Pulmonary artery endothelial cell (primary cell): ENCODE results near the gene TAB3. TPM values are rescaled to one million over a fixed set of nuclear protein-coding genes. Genes with fewer than 3 reads are reported as not detected.

Source experiments
- DNase-seq: peaks from one replicate; pipeline ENCODE4 v3.0.0-alpha.2; 2011; ENCODE audit warnings: low read depth, low spot score
- total RNA-seq: library from RNA; depleted of rRNA; stranded (reverse); fragments of >200 nt; gene quantifications from 2 replicates; pipeline ENCODE4 v1.2.3, GENCODE V29; 2014

Gene TAB3
- total RNA-seq, 1 donor from 2014 or later = 6.1 TPM

DNA sequence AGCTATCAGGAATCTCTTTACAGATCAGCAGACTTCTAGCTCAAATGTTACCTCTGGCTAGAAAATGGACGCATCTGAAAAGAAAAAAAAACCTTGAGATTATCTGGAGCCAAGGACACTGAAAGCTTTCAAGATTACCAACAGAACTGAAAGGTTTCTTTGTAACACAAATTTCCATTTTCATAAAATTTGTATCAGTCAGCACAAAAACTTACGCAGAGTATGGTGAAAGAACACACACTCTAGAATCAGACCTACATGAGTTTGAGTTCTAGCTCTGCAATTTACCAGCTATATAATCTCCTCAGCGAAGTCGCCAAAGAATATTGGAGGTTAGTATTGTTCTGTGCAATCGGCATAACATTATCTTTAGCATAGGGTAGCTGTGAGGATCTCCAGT lies 1.8 kb downstream of the TAB3 start:
- no peak for DNase-seq

GRCh38 chrX:30885136-30885535 lies 3.9 kb downstream of the TAB3 start:
- DNase-seq = no peak

DNA sequence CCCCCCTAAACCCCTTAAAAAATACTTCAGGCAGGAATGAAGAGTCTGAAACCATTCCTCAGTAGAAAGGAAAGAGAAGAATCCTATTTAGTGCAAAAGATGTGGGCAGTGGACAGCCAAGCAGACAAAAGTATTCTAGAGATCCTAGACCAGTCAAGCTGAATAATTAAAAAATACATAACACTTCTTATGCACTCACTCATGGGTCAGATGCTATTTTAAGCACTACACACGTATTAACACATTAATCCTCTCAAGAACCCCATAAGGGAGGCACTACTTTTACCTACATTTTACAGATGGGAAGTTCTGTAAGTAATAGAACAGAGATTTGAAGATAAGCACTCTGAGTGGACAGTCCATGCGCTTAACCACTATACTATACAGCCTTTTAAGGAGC lies 5.9 kb downstream of the TAB3 start:
- DNase-seq = no peak

DNA sequence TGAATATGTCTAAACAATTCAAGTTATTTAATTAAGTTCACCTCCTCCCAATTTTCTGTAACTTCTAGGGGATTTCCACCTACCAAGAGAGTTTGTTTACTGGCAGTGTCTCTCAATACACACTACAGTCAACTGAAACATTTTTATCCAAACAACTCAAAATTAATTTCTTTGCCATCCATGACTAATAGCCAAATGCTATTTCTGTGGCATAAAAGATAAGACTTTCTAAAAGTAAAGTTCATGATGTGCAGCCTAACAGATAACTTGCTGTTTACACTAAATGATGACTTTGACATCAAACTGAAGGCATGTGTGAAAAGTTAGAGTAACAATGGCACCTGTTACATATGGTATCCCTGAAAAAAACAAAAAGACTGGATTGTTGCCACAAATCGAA lies 7.3 kb downstream of the TAB3 start:
- no peak for DNase-seq

DNA sequence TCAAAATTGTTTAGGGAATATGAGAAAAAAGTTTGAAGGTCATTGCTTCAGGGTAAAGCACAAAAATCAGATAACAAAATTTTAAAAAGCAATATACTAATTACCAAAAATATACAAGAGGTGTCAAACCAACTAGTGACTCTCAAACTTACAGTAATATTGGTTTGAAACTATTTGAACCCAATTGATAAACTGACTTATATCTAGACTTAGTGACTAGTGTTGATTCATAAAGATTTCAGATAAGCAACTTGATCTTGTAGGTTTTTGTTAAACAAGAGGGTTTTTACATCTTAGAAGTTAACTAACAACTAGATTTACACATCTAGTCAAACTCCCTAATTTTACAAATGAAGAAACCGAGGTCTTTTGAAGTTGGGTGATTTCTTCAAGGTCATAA lies 7.7 kb downstream of the TAB3 start:
- no peak for DNase-seq

DNA sequence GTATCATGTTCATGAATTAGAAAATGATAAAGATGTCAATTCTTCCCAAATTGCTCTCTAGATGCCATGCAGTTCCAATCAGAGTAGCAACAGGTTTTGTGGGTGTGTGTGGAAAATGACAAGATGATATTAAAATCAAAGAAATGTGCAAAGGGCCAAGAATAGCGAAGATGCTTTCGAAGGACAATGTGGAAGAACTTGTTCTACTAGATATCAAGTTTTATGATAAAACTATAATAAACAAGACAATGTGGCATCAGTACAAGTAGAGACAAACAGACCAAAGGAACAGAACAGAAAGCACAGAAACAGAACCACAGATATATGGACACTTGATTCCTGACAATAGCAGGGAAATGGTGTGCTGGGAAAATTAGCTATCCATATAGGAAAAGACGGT lies 9.0 kb downstream of the TAB3 start:
- no peak for DNase-seq

GRCh38 chrX:30876367-30876766 lies 12.7 kb downstream of the TAB3 start:
- no peak for DNase-seq

GRCh38 chrX:30875957-30876356 lies 13.1 kb downstream of the TAB3 start:
- no peak for DNase-seq

- no peak for DNase-seq
Measured at GRCh38 chrX:30874851-30875250, 14.2 kb downstream of the TAB3 start.

- DNase-seq = no peak
Measured at GRCh38 chrX:30870572-30870971, 18.5 kb downstream of the TAB3 start.

GRCh38 chrX:30865612-30866011 lies 23.4 kb downstream of the TAB3 start:
- no peak for DNase-seq

- no peak for DNase-seq
Measured at GRCh38 chrX:30865015-30865414, 24.0 kb downstream of the TAB3 start.

GRCh38 chrX:30864383-30864785 lies 24.7 kb downstream of the TAB3 start:
- no peak for DNase-seq

DNA sequence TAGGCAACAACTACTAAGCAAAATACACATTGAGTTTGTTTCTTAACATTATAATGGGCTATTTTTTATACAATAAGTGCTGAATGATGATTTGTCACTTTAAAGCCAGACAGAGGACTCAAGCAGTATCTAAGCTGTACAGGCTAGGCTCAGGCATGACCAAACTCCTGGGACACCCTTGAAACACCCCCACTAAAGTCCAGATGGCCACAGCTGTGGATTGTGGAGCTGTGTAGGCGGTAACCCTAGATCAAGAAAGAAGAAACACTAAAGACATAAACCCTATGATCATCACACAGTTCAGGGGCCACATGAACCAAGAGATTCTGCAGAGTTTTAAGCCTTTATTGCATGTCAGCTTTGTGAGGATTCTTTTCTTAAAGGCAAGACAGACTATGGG lies 25.1 kb downstream of the TAB3 start:
- no peak for DNase-seq

DNA sequence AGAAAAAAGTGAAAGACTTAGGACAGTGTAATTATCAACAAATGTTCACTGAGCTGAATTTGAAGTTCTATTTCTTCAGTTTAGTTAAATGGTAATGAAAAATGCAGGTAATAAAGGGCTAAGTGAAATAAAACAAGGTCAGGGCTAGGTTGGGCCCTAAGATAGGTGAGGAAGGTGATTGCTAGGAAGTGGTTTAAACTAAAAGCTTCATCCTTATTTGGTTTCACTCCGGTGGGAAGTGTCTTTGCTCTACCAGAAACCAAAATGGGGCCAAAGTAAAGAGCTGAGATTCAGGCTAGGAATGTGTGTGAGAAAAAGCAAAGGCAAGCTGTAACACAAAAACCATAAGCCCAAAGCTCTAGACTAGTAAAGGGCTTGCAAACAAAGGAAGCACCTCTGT lies 31.0 kb downstream of the TAB3 start:
- DNase-seq = no peak

GRCh38 chrX:30851449-30851848 lies 37.6 kb downstream of the TAB3 start:
- no peak for DNase-seq

DNA sequence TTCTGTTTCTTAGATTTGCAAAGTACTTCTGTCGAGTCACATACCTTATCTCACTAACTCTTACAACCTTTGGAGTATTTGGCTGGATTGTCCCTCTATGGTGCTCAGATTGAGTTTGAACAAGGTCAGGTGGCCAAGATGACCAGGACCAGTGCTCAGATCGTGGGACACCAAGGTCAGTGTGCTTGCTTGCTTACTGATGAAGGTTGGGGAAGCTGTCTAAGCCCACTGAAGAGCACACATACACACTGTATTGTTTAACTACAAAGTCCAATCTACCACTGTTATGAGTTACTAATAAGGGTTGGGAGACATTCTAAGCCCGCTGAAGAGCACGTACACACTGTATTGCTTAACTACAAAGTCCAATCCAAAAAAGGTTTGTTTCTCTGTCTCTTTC lies 53.7 kb downstream of the TAB3 start:
- no peak for DNase-seq

- DNase-seq = no peak
Measured at GRCh38 chrX:30833896-30834295, 55.2 kb downstream of the TAB3 start.

- no peak for DNase-seq
Measured at GRCh38 chrX:30831082-30831481, 58.0 kb downstream of the TAB3 start.

DNA sequence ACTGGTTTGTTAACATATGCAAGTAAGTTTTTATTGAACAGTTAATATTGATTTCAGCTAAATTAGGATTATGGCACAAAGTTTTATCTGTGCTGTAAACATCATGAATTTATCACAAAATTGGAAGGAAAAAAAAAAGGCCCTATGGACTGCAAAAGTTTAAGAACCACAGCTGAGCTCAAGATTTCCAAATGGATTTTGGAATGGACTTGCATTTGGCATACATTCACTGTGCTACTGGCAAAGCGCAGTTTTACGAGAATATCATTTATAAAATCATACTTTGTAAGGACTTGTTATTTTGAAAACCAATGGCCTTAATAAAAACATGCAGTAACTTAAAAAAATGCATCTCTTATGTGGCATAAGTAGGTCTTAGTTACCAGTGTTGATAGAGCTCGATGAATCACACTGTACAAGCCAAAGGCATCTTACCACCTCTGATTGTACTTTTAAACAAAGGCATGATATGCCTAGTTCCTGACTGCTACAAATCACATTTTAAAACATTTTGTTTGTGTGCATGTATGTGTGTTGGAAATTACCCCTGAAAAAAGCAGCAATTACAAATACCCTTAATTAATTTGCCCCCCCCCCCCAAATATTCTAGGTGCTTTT lies 58.6 kb downstream of the TAB3 start:
- no peak for DNase-seq

DNA sequence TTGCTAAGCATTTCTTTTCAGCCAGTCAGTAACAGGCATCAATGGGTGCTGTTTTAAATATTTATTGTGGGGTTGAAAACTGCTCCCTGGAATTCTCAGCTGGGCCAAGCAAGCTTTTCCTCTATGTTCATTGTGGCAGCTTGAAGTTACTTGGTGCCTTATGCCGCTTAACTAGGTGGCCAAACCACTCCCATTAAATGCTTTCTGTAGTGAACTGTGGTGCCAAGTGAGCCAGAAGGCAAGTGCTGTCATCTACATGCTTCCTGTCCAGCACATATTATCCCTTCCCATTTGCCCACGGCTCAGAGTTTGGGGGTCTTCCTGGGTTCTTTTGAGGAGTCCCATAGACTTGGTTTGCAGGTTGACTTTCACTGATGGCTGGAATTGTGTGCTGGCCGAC lies 64.8 kb downstream of the TAB3 start:
- no peak for DNase-seq

GRCh38 chrX:30822764-30823163 lies 66.3 kb downstream of the TAB3 start:
- DNase-seq = no peak

- no peak for DNase-seq
Measured at GRCh38 chrX:30822068-30822681, 66.9 kb downstream of the TAB3 start.

- DNase-seq = no peak
Measured at GRCh38 chrX:30821116-30821515, 67.9 kb downstream of the TAB3 start.
